ENCODE data around the gene PCDHA10.
"Not testable (repeated sequence)": the region's sequence is repeated elsewhere in the genome, so short reads cannot be mapped to it uniquely, and the experiment has no call there.

The PCDHA10 gene, protein sequence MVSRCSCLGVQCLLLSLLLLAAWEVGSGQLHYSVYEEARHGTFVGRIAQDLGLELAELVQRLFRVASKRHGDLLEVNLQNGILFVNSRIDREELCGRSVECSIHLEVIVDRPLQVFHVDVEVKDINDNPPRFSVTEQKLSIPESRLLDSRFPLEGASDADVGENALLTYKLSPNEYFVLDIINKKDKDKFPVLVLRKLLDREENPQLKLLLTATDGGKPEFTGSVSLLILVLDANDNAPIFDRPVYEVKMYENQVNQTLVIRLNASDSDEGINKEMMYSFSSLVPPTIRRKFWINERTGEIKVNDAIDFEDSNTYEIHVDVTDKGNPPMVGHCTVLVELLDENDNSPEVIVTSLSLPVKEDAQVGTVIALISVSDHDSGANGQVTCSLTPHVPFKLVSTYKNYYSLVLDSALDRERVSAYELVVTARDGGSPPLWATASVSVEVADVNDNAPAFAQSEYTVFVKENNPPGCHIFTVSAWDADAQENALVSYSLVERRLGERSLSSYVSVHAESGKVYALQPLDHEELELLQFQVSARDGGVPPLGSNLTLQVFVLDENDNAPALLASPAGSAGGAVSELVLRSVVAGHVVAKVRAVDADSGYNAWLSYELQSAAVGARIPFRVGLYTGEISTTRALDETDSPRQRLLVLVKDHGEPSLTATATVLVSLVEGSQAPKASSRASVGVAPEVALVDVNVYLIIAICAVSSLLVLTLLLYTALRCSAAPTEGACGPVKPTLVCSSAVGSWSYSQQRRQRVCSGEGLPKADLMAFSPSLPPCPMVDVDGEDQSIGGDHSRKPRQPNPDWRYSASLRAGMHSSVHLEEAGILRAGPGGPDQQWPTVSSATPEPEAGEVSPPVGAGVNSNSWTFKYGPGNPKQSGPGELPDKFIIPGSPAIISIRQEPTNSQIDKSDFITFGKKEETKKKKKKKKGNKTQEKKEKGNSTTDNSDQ

DNA sequence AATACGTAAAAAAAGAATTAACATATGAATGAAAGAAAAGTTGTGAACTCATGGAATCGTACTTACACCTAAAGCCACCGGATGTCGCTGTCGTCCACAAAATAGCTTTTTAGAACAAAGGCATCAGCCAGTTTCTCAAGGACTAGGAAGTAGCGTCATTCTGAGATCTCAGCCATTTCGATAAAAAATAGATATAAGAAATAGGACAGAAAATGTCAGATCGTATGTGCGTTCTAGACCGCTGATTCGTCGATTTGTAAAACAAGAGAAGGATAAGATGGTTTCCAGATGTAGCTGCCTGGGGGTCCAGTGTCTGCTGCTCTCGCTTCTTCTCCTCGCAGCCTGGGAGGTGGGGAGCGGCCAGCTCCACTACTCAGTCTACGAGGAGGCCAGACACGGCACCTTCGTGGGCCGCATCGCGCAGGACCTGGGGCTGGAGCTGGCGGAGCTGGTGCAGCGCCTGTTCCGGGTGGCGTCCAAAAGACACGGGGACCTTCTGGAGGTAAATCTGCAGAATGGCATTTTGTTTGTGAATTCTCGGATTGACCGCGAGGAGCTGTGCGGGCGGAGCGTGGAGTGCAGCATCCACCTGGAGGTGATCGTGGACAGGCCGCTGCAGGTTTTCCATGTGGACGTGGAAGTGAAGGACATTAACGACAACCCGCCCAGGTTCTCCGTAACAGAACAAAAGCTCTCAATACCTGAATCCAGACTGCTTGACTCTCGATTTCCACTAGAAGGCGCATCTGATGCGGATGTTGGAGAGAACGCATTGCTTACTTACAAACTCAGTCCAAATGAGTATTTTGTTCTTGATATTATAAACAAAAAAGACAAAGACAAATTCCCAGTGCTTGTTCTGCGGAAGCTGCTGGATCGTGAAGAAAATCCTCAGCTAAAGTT, at the start of gene PCDHA10:
PCDHA10 (plus strand) TSS at position 126 of the 903 bp plus-strand sequence; CDS start at position 278, 152 bp downstream.
- DNase-seq, result no peak

DNA sequence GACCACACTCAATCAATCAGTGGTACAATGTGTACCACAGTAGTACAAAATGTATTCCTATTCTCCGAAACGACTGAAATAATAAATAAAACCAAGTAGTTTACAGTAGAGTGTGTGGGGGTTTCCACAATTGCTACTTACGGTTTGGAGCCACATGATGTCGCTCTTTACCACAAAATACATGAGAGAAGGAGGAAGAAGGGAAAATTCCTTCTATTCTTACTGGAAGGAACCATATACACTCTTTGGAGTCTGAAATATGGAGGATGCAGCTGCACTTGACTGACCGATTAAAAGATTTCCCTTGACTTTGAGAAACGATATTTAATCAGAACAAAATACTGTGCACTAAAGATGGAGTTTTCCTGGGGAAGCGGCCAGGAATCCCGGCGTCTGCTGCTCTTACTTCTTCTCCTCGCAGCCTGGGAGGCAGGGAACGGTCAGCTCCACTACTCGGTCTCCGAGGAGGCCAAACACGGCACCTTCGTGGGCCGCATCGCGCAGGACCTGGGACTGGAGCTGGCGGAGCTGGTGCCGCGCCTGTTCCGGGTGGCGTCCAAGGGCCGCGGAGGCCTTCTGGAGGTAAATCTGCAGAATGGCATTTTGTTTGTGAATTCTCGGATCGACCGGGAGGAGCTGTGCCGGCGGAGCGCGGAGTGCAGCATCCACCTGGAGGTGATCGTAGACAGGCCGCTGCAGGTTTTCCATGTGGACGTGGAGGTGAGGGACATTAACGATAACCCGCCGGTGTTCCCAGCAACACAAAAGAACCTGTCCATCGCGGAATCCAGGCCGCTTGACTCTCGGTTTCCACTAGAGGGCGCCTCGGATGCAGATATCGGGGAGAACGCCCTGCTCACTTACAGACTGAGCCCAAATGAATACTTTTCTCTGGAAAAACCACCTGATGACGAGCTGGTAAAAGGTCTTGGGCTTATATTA, 48.6 kb upstream of the PCDHA10 start, which contains the start of gene PCDHA4:
PCDHA4 (plus strand) TSS at position 235 of the 942 bp plus-strand sequence.
- DNase-seq, result no peak

DNA sequence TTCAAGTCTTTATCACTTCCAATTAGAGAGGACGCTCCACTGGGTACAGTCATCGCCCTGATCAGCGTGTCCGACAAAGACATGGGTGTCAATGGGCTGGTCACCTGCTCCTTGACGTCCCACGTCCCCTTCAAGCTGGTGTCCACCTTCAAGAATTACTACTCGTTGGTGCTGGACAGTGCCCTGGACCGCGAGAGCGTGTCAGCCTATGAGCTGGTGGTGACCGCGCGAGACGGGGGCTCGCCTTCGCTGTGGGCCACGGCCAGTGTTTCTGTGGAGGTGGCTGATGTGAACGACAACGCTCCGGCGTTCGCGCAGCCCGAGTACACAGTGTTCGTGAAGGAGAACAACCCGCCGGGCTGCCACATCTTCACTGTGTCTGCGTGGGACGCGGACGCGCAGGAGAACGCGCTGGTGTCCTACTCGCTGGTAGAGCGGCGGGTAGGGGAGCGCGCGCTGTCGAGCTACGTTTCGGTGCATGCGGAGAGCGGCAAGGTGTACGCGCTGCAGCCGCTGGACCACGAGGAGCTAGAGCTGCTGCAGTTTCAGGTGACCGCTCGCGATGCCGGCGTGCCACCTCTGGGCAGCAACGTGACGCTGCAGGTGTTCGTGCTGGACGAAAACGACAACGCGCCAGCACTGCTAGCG, 47.3 kb upstream of the PCDHA10 start:
- not testable (repeated sequence) for DNase-seq

DNA sequence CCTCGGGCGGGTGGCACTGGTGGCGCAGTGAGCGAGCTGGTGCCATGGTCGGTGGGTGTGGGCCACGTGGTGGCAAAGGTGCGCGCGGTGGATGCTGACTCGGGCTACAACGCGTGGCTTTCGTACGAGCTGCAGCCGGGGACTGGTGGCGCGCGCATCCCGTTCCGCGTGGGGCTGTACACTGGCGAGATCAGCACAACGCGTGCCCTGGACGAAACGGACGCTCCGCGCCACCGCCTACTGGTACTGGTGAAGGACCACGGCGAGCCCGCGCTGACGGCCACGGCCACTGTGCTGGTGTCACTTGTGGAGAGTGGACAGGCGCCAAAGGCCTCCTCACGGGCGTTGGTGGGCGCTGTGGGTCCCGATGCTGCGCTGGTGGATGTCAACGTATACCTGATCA, 46.8 kb upstream of the PCDHA10 start:
- DNase-seq, result no peak

DNA sequence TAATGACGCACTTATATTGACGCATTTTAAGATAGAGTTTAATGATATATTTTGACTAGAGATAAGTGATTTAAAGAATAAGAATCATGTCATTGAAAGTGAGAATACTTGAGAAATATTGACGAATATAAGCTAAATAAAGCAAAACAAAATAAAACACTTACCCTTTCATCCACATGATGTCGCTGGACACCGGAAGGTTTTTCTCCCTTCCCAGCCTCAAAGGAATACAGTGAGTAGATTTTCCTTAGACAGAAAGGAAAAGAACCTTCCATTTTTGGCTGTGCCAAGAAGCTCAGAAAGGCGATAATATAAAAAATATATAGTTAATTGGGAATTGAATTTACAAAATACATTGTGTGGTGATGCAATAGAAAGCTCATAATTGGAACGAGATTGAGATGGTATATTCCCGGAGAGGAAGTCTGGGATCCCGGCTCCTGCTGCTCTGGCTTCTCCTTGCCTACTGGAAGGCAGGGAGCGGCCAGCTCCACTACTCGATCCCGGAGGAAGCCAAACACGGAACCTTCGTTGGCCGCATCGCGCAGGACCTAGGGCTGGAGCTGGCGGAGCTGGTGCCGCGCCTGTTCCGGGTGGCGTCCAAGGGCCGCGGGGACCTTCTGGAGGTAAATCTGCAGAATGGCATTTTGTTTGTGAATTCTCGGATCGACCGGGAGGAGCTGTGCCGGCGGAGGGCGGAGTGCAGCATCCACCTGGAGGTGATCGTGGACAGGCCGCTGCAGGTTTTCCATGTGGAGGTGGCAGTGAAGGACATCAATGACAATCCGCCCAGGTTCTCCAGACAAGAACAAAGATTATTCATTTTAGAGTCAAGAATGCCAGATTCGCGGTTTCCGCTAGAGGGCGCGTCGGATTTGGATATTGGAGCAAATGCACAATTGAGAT, 34.1 kb upstream of the PCDHA10 start, which contains the start of gene PCDHA5:
PCDHA5 (plus strand) TSS at position 239 of the 906 bp plus-strand sequence.
- no peak for DNase-seq

DNA sequence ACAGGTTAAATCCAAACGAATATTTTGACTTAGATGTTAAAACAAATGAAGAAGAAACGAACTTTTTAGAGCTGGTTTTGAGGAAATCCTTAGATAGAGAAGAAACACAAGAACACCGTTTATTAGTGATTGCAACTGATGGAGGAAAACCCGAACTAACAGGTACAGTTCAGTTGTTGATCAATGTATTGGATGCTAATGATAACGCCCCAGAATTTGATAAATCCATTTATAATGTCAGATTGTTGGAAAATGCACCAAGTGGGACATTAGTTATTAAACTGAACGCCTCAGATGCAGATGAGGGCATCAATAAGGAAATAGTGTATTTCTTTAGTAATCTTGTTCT, 33.4 kb upstream of the PCDHA10 start:
- no peak for DNase-seq

DNA sequence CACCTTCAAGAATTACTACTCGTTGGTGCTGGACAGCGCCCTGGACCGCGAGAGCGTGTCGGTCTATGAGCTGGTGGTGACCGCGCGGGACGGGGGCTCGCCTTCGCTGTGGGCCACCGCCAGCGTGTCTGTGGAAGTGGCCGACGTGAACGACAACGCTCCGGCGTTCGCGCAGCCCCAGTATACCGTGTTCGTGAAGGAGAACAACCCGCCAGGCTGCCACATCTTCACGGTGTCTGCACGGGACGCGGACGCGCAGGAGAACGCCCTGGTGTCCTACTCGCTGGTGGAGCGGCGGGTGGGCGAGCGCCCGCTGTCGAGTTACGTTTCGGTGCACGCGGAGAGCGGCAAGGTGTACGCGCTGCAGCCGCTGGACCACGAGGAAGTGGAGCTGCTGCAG, 32.7 kb upstream of the PCDHA10 start:
- DNase-seq, result not testable (repeated sequence)

DNA sequence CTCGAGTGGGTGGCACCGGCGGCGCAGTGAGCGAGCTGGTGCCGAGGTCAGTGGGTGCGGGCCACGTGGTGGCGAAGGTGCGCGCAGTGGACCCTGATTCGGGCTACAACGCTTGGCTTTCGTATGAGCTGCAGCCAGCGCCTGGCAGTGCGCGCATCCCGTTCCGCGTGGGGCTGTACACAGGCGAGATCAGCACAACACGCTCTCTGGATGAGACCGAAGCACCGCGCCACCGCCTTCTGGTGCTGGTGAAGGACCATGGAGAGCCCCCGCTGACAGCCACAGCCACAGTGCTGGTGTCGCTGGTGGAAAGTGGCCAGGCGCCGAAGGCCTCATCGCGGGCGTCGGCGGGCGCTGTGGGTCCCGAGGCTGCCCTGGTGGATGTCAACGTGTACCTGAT, 32.2 kb upstream of the PCDHA10 start:
- DNase-seq, result no peak

DNA sequence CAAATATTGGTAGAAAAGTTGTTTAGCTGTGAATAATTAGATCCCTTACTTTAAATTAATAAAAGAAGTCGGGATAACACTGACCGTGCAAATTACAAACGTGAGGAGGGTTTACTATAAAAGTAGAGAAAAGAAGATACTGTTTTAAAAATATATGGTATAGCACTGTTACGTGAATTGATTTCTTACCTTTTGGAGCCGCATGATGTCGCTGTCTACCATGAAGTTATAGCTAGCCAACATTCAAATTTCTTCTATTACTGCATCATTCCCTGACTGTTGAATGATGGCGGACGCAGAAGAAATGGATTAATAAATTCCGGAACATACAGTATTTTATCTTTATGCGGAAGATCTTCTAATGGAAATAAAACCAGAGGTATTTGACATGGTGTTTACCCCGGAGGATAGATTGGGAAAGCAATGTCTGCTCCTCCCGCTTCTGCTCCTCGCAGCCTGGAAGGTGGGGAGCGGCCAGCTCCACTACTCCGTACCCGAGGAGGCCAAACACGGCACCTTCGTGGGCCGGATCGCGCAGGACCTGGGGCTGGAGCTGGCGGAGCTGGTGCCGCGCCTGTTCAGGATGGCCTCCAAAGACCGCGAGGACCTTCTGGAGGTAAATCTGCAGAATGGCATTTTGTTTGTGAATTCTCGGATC, 27.9 kb upstream of the PCDHA10 start, which contains the start of gene PCDHA6:
PCDHA6 (plus strand) TSS at position 257 of the 658 bp plus-strand sequence; CDS start at position 389, 132 bp downstream.
- DNase-seq, result no peak

DNA sequence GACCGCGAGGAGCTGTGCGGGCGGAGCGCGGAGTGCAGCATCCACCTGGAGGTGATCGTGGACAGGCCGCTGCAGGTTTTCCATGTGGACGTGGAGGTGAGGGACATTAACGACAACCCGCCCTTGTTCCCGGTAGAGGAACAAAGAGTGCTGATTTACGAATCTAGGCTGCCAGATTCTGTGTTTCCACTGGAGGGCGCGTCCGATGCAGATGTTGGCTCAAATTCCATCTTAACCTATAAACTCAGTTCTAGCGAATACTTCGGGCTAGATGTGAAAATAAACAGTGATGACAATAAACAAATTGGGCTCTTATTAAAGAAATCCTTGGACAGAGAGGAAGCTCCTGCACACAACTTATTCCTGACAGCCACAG, 27.3 kb upstream of the PCDHA10 start:
- no peak for DNase-seq

DNA sequence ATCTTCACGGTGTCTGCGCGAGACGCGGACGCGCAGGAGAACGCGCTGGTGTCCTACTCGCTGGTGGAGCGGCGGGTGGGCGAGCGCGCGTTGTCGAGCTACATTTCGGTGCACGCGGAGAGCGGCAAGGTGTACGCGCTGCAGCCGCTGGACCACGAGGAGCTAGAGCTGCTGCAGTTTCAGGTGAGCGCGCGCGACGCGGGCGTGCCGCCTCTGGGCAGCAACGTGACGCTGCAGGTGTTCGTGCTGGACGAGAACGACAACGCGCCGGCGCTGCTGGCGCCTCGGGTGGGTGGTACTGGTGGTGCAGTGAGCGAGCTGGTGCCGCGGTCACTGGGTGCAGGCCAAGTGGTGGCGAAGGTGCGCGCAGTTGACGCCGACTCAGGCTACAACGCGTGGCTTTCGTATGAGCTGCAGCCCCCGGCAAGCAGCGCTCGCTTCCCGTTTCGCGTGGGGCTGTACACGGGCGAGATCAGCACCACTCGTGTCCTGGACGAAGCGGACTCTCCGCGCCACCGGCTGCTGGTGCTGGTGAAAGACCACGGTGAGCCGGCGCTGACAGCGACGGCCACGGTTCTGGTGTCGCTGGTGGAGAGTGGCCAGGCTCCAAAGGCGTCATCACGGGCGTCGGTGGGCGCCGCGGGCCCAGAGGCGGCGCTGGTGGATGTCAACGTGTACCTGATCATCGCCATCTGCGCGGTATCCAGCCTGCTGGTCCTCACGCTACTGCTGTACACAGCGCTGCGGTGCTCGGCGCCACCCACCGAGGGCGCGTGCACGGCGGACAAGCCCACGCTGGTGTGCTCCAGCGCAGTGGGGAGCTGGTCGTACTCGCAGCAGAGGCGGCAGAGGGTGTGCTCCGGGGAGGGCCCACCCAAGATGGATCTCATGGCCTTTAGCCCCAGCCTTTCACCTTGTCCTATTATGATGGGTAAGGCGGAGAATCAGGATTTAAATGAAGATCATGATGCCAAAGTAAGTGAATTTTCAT, 25.9 kb upstream of the PCDHA10 start:
- DNase-seq, result not testable (repeated sequence)

DNA sequence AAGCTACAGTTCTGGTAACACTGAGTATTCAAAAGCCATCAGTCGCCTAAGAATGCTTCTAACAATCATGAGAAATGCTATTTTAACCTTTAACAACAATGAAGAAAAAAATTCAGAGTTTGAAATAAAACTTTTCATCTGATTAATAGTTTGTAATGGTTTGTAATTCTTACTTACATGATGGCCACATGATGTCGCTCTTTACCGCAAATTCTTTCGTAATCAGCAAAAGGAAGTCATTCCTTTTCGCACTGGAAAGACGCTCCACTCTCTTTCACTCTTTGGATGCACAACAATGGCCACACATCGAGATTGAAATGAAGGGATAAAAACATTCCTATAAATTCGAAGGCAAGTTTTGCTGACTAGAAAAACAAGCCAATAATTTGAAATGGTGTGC, 21.7 kb upstream of the PCDHA10 start, which contains the start of gene PCDHA7:
PCDHA7 (plus strand) TSS at position 277 of the 400 bp plus-strand sequence; CDS start at position 392, 115 bp downstream.
- no peak for DNase-seq

DNA sequence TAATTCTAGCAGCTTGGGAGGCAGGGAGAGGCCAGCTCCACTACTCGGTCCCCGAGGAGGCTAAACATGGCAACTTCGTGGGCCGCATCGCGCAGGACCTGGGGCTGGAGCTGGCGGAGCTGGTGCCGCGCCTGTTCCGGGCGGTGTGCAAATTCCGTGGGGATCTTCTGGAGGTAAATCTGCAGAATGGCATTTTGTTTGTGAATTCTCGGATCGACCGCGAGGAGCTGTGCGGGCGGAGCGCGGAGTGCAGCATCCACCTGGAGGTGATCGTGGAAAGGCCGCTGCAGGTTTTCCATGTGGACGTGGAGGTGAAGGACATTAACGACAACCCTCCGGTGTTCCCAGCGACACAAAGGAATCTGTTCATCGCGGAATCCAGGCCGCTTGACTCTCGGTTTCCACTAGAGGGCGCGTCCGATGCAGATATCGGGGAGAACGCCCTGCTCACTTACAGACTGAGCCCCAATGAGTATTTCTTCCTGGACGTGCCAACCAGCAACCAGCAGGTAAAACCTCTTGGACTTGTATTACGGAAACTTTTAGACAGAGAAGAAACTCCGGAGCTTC, 21.2 kb upstream of the PCDHA10 start:
- DNase-seq, result not testable (repeated sequence)

DNA sequence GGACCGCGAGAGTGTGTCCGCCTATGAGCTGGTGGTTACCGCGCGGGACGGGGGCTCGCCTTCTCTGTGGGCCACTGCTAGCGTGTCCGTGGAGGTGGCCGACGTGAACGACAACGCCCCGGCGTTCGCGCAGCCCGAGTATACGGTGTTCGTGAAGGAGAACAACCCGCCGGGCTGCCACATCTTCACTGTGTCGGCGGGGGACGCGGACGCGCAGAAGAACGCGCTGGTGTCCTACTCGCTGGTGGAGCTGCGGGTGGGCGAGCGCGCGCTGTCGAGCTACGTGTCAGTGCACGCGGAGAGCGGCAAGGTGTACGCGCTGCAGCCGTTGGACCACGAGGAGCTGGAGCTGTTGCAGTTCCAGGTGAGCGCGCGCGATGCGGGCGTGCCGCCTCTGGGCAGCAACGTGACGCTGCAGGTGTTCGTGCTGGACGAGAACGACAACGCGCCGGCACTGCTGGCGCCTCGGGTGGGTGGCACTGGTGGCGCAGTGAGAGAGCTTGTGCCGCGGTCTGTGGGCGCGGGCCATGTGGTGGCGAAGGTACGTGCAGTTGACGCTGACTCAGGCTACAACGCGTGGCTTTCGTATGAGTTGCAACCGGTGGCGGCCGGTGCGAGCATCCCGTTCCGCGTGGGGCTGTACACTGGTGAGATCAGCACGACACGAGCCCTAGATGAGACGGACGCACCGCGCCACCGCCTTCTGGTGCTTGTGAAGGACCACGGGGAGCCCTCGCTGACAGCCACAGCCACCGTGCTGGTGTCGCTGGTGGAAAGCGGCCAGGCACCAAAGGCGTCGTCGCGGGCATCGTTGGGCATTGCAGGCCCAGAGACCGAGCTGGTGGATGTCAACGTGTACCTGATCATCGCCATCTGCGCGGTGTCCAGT, 19.8 kb upstream of the PCDHA10 start:
- DNase-seq, result no peak

DNA sequence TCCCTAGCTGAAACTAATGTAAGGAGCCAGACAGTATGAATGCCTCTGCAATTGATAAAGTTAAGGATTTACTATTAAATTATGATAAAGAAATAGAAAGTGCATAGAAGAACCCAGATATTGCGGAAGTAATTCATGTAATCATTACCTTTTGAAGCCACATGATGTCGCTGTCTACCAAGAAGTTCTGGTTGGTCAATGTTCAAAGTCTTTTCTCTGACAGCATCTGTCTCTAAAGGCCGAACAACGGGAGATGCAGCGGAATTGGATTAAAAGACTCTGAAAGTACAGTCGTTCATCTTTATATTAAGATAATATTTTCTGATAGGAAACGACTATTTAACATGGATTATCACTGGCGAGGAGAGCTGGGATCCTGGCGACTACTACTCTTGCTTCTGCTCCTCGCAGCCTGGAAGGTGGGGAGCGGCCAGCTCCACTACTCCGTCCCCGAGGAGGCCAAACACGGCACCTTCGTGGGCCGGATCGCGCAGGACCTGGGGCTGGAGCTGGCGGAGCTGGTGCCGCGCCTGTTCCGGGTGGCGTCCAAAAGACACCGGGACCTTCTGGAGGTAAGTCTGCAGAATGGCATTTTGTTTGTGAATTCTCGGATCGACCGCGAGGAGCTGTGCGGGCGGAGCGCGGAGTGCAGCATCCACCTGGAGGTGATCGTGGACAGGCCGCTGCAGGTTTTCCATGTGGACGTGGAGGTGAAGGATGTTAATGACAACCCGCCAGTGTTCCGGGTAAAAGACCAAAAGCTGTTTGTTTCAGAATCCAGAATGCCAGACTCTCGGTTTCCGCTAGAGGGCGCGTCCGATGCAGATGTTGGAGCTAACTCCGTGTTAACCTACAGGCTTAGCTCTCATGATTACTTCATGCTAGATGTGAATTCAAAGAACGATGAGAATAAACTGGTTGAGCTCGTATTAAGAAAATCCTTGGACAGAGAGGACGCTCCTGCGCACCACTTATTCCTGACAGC, 14.4 kb upstream of the PCDHA10 start, which contains the start of gene PCDHA8:
PCDHA8 (plus strand) TSS at position 210 of the 985 bp plus-strand sequence; CDS start at position 345, 135 bp downstream.
- no peak for DNase-seq

All from activated T-cell treated with anti-CD3 and anti-CD28 coated beads for 4 hours (primary cell).